Measurements from ENCODE around the gene CDHR1. TPM values are rescaled to one million over a fixed set of nuclear protein-coding genes. Genes with fewer than 3 reads are reported as not detected.

The CDHR1 gene
- total and polyA plus RNA-seq, 2 of the 8 experiments (the other 6 are each of a cell fraction or from before 2014, with no cell fraction given) = 3.9 to 10.5 TPM

DNA sequence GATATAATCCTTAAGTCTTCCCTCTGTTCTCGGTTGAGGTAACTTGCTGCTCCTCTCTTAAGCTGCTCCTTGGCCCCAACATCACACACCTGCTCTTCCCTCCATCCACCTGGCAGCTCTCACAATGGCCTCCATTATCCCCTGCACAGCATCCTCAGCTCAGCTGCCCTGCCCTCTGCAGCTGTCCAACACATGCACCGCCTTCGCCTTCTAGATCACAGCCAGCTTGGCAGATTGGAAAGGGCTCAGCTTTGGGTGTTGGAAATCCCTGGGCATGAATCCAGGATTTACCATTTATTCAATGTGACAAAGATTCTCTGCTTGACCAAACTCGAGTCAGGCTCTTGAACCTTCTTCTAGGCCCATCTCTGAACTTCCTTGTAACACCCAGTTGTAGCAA, 71.1 kb downstream of the CDHR1 start (continued):
- TF ChIP-seq, protein P1, sequence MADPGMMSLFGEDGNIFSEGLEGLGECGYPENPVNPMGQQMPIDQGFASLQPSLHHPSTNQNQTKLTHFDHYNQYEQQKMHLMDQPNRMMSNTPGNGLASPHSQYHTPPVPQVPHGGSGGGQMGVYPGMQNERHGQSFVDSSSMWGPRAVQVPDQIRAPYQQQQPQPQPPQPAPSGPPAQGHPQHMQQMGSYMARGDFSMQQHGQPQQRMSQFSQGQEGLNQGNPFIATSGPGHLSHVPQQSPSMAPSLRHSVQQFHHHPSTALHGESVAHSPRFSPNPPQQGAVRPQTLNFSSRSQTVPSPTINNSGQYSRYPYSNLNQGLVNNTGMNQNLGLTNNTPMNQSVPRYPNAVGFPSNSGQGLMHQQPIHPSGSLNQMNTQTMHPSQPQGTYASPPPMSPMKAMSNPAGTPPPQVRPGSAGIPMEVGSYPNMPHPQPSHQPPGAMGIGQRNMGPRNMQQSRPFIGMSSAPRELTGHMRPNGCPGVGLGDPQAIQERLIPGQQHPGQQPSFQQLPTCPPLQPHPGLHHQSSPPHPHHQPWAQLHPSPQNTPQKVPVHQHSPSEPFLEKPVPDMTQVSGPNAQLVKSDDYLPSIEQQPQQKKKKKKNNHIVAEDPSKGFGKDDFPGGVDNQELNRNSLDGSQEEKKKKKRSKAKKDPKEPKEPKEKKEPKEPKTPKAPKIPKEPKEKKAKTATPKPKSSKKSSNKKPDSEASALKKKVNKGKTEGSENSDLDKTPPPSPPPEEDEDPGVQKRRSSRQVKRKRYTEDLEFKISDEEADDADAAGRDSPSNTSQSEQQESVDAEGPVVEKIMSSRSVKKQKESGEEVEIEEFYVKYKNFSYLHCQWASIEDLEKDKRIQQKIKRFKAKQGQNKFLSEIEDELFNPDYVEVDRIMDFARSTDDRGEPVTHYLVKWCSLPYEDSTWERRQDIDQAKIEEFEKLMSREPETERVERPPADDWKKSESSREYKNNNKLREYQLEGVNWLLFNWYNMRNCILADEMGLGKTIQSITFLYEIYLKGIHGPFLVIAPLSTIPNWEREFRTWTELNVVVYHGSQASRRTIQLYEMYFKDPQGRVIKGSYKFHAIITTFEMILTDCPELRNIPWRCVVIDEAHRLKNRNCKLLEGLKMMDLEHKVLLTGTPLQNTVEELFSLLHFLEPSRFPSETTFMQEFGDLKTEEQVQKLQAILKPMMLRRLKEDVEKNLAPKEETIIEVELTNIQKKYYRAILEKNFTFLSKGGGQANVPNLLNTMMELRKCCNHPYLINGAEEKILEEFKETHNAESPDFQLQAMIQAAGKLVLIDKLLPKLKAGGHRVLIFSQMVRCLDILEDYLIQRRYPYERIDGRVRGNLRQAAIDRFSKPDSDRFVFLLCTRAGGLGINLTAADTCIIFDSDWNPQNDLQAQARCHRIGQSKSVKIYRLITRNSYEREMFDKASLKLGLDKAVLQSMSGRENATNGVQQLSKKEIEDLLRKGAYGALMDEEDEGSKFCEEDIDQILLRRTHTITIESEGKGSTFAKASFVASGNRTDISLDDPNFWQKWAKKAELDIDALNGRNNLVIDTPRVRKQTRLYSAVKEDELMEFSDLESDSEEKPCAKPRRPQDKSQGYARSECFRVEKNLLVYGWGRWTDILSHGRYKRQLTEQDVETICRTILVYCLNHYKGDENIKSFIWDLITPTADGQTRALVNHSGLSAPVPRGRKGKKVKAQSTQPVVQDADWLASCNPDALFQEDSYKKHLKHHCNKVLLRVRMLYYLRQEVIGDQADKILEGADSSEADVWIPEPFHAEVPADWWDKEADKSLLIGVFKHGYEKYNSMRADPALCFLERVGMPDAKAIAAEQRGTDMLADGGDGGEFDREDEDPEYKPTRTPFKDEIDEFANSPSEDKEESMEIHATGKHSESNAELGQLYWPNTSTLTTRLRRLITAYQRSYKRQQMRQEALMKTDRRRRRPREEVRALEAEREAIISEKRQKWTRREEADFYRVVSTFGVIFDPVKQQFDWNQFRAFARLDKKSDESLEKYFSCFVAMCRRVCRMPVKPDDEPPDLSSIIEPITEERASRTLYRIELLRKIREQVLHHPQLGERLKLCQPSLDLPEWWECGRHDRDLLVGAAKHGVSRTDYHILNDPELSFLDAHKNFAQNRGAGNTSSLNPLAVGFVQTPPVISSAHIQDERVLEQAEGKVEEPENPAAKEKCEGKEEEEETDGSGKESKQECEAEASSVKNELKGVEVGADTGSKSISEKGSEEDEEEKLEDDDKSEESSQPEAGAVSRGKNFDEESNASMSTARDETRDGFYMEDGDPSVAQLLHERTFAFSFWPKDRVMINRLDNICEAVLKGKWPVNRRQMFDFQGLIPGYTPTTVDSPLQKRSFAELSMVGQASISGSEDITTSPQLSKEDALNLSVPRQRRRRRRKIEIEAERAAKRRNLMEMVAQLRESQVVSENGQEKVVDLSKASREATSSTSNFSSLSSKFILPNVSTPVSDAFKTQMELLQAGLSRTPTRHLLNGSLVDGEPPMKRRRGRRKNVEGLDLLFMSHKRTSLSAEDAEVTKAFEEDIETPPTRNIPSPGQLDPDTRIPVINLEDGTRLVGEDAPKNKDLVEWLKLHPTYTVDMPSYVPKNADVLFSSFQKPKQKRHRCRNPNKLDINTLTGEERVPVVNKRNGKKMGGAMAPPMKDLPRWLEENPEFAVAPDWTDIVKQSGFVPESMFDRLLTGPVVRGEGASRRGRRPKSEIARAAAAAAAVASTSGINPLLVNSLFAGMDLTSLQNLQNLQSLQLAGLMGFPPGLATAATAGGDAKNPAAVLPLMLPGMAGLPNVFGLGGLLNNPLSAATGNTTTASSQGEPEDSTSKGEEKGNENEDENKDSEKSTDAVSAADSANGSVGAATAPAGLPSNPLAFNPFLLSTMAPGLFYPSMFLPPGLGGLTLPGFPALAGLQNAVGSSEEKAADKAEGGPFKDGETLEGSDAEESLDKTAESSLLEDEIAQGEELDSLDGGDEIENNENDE (IDR thresholded peaks at IDR 0.05; ENCODE audit: insufficient replicate concordance, low read length) = no peak
- TF ChIP-seq, protein P2, sequence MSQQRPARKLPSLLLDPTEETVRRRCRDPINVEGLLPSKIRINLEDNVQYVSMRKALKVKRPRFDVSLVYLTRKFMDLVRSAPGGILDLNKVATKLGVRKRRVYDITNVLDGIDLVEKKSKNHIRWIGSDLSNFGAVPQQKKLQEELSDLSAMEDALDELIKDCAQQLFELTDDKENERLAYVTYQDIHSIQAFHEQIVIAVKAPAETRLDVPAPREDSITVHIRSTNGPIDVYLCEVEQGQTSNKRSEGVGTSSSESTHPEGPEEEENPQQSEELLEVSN (IDR thresholded peaks at IDR 0.05) = no peak
- TF ChIP-seq, protein P3, sequence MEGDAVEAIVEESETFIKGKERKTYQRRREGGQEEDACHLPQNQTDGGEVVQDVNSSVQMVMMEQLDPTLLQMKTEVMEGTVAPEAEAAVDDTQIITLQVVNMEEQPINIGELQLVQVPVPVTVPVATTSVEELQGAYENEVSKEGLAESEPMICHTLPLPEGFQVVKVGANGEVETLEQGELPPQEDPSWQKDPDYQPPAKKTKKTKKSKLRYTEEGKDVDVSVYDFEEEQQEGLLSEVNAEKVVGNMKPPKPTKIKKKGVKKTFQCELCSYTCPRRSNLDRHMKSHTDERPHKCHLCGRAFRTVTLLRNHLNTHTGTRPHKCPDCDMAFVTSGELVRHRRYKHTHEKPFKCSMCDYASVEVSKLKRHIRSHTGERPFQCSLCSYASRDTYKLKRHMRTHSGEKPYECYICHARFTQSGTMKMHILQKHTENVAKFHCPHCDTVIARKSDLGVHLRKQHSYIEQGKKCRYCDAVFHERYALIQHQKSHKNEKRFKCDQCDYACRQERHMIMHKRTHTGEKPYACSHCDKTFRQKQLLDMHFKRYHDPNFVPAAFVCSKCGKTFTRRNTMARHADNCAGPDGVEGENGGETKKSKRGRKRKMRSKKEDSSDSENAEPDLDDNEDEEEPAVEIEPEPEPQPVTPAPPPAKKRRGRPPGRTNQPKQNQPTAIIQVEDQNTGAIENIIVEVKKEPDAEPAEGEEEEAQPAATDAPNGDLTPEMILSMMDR (IDR thresholded peaks at IDR 0.05; ENCODE audit: control extremely low read depth in 1 of 3, insufficient read depth in 1 of 3, low read depth in 1 of 3, low read length in 3 of 3) = no peak
- no peak for TF ChIP-seq CREB1 (IDR thresholded peaks at IDR 0.05)

All from H1 (cell line).